T follicular helper cell (primary cell): ENCODE results near the gene PYGB.

Experiments used
- DNase-seq: peaks from one replicate; pipeline ENCODE4 v3.0.0-alpha.2; 2020; ENCODE audit warnings: low read depth

The PYGB gene

DNA sequence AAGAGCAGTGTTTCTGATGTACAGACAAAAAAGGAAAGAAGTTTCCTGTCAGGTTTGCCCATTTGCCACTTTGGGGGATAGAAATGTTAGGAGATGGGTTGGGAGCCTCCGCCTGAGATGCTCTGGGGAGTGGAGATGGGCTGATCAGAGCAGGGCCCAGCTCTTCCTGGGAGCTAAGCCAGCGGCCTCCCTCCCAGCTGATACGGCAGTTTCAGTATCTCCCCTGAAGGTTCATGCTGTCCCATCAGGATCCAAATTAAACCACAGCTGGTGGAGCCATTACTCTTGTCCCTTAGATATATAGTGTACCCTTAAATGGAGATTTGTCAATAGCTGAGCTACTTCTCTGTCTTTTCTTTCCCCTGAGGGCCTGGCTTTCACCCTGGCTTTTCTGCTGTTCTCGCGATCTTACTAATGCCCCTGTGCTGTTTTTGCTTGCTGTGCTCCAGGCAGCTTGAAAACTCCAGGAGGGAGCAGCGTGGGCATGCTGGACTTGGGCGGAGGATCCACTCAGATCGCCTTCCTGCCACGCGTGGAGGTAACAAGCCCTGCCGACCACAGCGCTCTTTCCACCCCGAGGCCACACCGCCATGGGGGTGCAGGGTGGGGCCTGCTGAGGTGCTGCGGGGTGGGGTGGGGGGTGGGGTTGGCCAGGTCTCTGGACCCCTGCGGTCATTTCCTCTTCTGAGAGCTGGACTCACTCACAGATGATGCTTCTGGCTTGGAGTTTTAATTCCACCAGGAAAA is 31.5 kb upstream of the PYGB start:
- DNase-seq, result no peak

DNA sequence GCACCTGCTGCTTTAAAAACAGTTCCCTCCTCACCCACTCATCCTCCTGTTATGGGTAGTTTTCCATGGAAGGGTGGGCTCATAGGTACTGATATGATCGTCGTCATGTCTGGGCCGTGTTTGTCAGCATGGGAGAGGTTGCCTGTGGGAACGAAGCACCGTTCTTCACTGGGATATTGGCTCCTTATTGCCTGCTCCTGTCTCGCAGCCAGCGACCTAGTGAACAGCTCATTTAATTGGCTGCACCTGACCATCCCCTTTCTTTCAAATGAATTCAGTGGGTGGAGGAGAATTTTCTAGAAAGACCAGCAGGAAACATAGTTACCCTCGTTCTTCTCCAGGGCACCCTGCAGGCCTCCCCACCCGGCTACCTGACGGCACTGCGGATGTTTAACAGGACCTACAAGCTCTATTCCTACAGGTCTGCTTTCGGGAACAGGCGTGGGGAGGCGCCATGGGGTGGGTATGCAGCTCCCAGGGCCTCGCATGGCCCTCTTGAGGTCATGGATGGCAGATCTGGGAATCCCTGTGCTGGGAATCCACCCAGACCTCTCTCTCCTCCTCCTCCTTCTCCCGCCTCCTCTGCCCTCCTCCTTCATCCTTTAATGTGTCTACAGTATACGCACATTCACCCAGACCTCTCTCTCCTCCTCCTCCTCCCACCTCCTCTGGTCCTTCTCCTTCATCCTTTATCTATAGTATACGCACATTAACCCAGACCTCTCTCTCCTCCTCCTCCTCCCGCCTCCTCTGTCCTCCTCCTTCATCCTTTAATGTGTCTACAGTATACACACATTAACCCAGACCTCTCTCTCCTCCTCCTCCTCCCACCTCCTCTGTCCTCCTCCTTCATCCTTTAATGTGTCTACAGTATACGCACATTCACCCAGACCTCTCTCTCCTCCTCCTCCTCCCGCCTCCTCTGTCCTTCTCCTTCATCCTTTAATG is 30.4 kb upstream of the PYGB start:
- DNase-seq, result no peak

- DNase-seq, result no peak
Observed at GRCh38 chr20:25218109-25218486, 29.8 kb upstream of the PYGB start.

DNA sequence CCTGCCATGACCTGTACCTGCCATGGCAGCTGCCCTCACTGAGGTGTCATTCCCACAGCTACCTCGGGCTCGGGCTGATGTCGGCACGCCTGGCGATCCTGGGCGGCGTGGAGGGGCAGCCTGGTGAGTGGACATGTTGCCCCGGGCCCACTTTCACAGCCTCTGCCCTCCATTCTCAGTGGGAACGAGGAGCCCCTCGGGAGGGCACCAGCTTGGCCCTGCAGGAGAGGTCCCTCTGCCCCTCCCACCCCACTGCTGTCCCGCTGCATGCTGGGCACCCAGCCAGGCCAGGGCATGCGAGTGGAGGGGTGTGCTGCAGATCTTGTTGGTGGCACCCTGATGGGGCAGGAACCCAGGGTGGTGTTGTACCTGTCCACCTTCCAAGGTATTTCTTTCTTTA is 29.4 kb upstream of the PYGB start:
- no peak for DNase-seq

DNA sequence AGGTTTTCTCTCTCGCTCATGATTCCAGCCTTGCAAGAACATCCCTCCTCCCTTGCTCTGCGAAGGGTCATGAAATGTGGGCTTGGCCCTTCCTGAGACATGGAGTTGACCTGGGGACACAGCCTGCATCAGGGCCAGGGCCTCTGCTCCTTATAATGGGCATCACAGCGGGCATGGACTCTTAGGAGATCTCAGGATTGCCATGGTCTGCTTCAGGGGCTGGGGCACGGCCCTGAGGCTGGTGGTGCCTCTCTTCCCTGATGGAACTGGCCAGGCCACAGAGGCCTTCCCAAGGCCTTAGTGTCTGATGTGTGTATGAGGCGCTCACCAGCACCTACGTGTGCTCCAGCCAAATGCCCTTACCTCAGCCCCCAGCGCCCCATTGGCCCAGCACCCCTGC is 28.5 kb upstream of the PYGB start:
- DNase-seq, result no peak

GRCh38 chr20:25220021-25220730 is 27.7 kb upstream of the PYGB start:
- DNase-seq, result no peak

- DNase-seq, result no peak
Observed at GRCh38 chr20:25220810-25221591, 26.9 kb upstream of the PYGB start.

DNA sequence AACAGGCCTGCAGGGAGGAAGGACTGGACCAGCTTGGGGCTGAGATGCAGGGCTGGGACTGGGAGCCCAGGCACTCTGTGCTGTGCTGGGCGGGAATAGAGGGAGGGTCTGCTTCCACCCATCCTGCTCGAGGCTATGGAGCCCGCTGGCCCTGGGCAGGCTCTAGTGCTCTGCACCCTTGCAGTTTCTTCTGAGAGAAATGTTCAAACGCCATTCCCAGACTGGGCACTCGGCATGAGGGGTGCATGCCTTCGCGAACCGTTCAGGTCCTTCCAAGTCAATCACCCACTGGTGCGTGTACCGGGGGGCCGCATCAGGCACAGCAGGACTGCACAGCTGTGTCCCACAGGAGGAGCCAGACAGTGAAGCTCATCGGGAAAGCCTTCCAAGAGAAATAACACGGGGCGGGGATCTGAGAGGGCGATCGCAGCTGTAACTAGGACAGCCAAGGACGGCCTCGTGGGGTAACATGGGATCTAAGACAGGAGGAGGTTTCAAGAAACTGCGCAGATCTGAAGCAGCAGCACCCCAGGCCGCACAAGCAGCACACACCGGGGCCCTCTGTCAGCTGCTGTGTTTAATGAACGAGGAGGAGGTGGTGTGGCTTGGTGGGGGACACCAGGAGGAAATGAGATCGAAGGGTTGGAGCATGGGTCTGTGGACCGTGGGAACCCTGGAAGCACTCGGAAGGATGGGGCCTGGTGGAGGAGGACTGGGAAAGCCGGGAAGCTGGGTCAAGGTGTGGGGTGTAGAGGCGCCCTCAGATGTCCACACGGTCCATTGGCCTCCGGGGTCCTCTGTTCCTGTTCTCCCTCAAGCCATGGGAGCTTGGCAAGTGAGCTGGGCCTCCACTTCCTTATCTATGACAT is 26.1 kb upstream of the PYGB start:
- DNase-seq, result no peak

GRCh38 chr20:25222461-25223178 is 25.3 kb upstream of the PYGB start:
- no peak for DNase-seq

- DNase-seq, result no peak
Observed at GRCh38 chr20:25223179-25223661, 24.7 kb upstream of the PYGB start.

GRCh38 chr20:25223765-25224720 is 23.8 kb upstream of the PYGB start:
- no peak for DNase-seq

- DNase-seq, result no peak
Observed at GRCh38 chr20:25224941-25225340, 22.9 kb upstream of the PYGB start.

DNA sequence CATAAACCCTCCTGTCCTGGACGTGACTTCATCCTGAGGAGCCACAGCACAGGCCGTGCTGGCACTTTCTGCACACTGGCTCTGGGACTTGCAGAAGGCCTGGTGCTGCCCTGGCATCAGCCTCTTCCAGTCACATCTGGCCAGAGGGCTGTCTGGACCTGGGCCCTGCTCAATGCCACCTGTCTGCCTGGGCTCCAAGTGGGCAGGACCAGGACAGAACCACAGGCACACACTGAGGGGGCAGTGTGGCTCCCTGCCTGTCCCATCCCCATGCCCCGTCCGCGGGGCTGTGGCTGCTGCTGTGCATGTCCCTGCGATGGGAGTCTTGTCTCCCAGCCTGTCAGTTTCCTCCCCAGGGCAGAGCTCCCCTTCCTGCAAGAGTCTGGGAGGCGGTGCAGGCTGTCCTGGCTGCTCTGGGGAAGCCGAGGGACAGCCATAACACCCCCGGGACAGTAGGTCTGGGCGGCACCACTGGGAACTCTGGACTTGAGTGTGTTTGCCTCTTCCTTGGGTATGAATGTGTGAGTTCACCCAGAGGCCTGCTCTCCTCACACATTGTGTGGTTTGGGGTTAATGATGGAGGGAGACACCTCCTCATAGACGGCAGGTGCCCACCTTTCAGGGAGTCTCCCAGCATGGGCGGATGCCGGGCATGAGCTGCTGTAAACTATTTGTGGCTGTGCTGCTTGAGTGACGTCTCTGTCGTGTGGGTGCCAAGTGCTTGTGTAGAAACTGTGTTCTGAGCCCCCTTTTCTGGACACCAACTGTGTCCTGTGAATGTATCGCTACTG is 22.0 kb upstream of the PYGB start:
- no peak for DNase-seq

- DNase-seq, result no peak
Observed at GRCh38 chr20:25226433-25227316, 21.2 kb upstream of the PYGB start.

DNA sequence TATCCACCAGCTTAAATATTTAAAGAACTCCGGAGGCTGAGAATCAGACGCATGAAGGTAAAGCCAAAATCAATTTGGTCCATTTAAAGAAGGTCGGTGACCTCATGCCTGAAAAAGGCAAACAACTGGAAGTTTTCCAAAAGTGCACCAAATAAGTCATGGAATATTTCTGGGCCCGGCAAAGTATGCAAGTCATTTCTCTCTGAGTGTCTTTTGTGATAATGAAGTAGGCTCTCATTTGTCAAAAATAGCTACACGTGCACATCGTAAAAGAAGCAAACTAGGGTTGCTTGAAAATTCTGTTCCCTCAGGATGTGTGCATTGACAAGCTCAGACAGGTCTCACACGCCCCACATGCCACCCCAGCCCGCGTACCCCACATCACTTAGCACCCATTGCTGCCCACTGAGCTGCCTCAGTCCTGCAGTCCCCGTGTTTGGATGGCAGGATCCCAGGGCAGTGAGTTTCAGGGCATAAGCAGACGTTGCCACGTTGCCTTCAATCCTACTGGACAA is 20.5 kb upstream of the PYGB start:
- no peak for DNase-seq

DNA sequence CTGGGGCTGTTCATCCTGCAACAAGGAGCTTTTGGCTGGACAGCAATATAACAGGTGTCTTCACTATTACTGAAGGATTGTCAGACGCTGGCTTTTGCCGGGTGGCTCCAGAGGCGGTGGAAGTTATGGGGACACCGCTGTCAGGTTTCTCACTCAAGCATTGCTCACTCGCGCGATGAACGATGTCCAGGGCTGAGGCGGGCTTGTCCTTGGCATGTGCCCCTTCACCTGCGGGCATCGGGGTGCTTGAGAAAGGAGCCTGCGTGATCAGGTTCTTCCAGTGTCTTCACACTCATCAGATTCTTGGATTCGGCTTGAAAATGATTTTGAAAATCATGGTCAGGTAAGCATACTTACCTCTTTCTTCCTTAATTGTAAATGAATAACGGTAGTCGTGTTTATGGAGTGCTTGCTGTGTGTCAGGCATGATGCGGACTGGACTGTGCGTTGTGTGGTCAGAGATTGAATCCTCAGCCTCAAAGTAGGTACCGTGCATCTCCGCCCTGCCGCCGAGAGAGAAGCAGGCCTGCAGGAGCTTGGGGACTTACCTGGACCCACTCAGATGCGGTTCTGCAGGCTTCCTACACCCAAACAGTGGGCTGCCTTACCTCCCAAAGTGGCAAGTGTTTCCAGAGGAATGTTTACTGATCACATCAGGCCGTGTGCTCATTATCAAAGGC is 18.3 kb upstream of the PYGB start:
- no peak for DNase-seq
